Measurements from ENCODE around the gene VTI1A. TPM values are rescaled to one million over a fixed set of nuclear protein-coding genes. Genes with fewer than 3 reads are reported as not detected.

The VTI1A gene
- total and polyA plus RNA-seq, 9 of the 15 experiments (the other 6 are each of a cell fraction or from before 2014, with no cell fraction given): 9.3 to 21.4 (median 16.0) TPM

- no peaks in the 10 kb centered on the region for H4K20me1 ChIP-seq (replicated peaks; ENCODE audit: control insufficient read depth, insufficient read depth, low read length)
- peaks cover 3% of the 10 kb centered on the region; the same call in 1 of the 3 replicates for H3K79me2 ChIP-seq (ENCODE audit: control insufficient read depth, insufficient read depth, low read length)
- ATAC-seq: no peak
- 80% methylated on average over 1 of the region's 3 CpGs for WGBS (ENCODE audit: insufficient coverage, low coverage, missing lambda C conversion rate)
- FAIRE-seq: no peak
- POLR2A ChIA-PET: no interaction called here
- no peak overlapping the region for H3K27ac ChIP-seq (ENCODE audit: extremely low read depth, low read depth, low read length)
- in situ Hi-C loops (cut with MboI) (no loop called here), intact Hi-C loops (cut with micrococcal nuclease) (no loop called here)
- no peaks in the 10 kb centered on the region for H3K4me1 ChIP-seq (replicated peaks in 1 of 2; ENCODE audit: control insufficient read depth in 2 of 2, insufficient read depth in 2 of 2, low read length in 2 of 2)
- no peak overlapping the region for H3K4me2 ChIP-seq (ENCODE audit: insufficient read depth, low read length)
- no peak overlapping the region for H2AFZ ChIP-seq (ENCODE audit: low read depth, low read length)
- BruUV-seq (replicated peaks): no TSS peak
- CTCF ChIA-PET (ENCODE audit: low intra/inter-chr PET ratio): no interaction called here
- H3K9ac ChIP-seq (ENCODE audit: insufficient read depth in 1 of 2, low read depth in 2 of 2, low read length in 2 of 2): no peak overlapping the region
- H3K36me3 ChIP-seq (ENCODE audit: control insufficient read depth, insufficient read depth, low read length): 0 out of 3 replicates have a peak, but pooled peaks cover 6% of the 10 kb centered on the region
- no peak for DNase-seq (ENCODE audit: extremely low read depth in 1 of 4, low spot score in 3 of 4)
- no peak overlapping the region for H3K4me3 ChIP-seq
- no peaks in the 10 kb centered on the region for H3K9me1 ChIP-seq (ENCODE audit: control insufficient read depth, insufficient read depth, low read length)
- H3K27me3 ChIP-seq (ENCODE audit: control insufficient read depth in 2 of 2, insufficient read depth in 2 of 2, low read length in 2 of 2): no peaks in the 10 kb centered on the region
- H3K9me3 ChIP-seq (replicated peaks; ENCODE audit: control insufficient read depth, insufficient read depth, low read depth, low read length): no peaks in the 10 kb centered on the region
- peak; percentile 75 for TF ChIP-seq PCBP1 (IDR thresholded peaks at IDR 0.05; ENCODE audit: low read depth, low read length, poor library complexity, severe bottlenecking)
- TF ChIP-seq ZMIZ1 (IDR thresholded peaks at IDR 0.05; ENCODE audit: low read depth in 2 of 2, low read length in 2 of 2): no peak
- TF ChIP-seq HNRNPK (IDR thresholded peaks at IDR 0.05; ENCODE audit: low read depth, low read length, poor library complexity, severe bottlenecking): peak; percentile 74
- no peak for TF ChIP-seq ZNF134 (CRISPR knock-in tag; conservative IDR thresholded peaks at IDR 0.05)
- no peak for TF ChIP-seq CC2D1A (IDR thresholded peaks at IDR 0.05)
- peak; percentile 80 for TF ChIP-seq PCBP2 (IDR thresholded peaks at IDR 0.05; ENCODE audit: low read depth, low read length, poor library complexity, severe bottlenecking)
- no peak for TF ChIP-seq ZFP91 (CRISPR knock-in tag; IDR thresholded peaks at IDR 0.05)
- no peak for TF ChIP-seq ZNF274 (IDR thresholded peaks at IDR 0.05; ENCODE audit: borderline replicate concordance, low read depth, low read length)
- no peak for TF ChIP-seq HMBOX1 (IDR thresholded peaks at IDR 0.05)
- TF ChIP-seq NKRF (IDR thresholded peaks at IDR 0.05; ENCODE audit: borderline replicate concordance): no peak
- TF ChIP-seq MXD1 (CRISPR knock-in tag; IDR thresholded peaks at IDR 0.05; ENCODE audit: borderline replicate concordance, poor library complexity, severe bottlenecking): no peak
These were observed 8.1 kb downstream of the VTI1A start for GRCh38 chr10:112454910-112455779.

All from K562 (cell line).